Putamen (tissue), 1 donor: ENCODE measurements around the gene RGL1.

Experiments
- DNase-seq: peaks from one replicate; pipeline ENCODE4 v3.0.0-alpha.2; 2016; ENCODE audit warnings: low spot score

The RGL1 gene

DNA sequence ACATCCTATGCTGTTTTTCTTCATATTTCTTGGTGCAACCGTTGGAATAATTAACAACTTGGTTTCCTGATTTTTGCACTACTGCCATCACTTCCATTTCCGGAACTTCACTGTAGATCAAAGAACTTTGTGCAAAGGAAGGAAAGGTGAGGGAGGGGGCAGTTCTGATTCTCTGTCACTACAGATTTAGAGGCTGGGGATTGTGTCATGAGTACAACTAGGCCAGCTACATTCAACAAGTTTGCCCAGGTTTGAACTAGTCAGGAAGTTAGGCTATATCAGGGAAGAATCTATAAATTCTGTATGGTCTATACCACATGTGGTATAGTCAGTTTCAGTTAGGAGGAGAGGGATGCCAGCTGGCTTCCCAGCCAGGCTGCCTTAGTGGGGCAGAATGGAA lies 84.2 kb downstream of the RGL1 start:
- DNase-seq = no peak

DNA sequence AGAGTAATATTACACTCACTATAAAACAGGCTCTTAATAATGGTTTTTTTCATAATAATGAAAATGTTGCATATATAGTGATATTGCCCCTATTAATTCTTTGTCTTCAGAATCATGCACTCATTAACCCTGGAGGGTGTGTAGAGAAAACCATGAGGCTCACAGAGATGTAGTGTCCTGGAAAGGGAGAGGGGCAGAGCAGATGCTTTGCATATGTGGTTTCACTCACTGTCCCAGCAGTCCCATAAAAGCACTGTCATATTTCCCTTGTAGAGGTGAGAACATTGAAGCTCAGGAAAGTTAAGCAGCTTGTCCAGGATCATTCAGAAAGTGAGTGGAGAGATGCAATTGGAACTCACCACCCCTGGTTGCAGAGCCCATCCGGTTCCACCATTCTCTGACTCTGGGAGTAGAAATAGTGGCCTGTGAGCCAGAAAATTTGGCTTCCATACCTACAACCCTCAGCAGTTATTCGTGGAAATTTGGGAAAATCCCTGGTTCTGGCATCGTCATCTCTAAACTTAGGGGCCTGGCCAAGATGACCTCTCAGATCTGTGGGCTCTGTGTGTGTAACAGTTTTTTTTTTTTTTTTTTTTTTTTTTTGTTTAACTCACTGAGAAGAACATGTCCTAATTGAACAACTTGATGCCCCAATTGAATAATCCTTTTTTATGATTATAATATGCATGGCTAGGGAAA lies 86.4 kb downstream of the RGL1 start:
- DNase-seq = no peak

DNA sequence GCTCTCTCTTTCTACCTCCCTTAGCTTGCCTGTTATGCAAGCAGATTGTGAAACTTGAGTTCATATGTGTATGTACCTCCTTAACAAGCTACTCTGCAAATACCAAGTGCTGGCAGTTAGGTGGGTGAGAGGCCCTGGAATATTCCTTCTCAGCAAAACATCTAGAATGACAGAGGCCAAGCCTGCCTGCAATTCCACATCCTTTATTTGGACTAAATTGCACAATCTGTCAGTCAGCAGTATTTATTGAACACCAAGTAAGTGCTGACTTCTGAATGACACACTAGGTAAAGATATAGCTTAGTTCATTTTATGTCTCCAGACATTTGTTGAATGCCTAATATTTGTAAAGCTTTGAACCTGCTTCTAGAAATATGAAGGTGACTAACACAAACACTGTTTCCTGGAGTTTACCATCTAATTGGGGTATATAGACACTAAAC lies 87.5 kb downstream of the RGL1 start:
- DNase-seq = no peak

DNA sequence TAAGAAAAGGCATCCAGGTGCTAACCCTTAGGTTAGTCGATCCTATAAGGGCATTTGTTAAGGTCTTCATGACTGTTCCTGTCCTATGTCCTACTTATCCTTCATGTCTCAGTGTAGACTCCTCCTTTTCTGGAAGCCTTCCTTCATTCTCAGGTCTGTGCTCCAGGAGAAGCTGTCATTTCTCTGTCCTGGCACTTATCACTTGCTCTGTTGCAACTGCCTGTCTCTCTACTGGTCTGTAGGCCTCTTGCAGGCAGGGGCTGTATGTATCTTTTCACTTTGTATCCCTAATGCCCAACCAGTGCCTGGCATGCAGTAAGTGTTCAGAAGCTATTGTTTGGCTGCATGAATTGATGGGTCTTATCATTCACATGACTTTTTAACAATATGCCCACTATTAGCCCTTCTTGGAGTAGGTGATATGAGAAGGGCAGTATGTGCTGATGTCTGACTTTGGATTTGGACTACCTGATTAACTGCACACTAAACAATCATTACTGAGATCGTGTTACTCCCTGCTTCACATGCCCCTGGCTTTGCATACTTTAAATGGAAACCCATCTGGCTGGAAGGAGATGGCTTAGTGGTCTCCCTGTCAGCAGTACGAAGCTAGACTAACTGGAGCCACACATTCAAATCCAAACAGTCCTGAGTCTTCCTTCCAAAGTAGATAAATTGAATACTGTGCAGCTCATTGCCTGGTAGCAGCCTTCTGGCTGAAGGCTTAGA lies 88.8 kb downstream of the RGL1 start:
- no peak for DNase-seq

DNA sequence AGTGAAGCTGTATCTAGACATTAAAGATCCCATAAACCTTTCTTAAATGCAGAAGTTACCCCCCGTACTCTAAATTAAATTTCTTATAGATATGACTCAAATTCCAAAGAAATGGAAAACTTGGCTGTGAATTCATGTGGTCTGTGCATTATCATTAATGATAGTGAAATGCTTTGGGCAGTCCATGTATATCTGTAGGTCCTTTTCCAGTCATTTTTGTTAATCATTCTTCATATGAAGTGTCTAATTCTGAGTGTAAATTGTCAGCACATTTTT lies 89.3 kb downstream of the RGL1 start:
- no peak for DNase-seq

DNA sequence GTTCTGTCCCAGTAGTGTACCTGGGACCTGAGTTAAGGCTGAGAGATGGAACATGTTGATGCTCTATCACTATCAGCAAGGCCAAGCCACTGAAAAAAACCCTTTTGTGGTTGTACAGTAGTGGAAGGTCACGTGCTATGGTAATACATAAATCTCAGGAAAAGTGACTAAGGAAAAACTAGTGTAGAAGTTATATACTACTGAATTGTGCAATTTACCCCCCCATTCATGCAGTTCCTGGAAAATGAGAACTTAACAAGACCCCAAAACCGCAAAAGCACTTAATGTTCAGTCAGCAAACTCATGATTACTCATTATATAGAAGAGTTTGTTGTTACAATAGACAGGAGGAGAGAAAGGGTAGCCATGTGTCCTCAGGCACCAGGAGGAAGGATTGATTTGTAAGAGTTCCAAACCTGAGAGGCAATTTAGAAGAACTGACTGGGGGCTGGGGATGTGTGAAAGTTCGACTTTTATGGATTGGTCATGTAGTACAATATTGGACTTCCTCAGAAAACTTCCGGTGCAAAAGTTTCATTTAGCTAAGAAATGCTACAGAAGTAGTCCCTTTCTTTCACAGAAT lies 91.6 kb downstream of the RGL1 start:
- no peak for DNase-seq

DNA sequence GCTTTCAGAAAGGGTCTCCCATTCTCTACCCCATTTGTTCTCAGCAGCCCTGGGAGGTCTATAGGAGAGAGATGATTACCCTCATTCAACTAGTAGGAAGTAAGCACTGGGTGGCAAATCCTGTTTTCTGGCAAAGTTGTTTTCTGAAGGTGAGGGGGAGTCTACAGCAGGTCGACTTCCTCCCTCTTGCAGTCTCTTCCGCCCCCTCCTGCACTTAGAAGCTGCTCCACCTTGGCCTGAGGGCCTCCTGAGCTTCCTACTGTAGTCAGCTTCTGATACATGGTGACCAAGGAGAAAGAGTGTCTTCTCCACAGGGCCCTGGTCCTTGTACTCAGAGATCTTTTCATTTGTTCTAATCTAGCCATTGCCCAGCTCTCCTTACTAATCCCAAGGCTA lies 93.1 kb downstream of the RGL1 start:
- DNase-seq = no peak

DNA sequence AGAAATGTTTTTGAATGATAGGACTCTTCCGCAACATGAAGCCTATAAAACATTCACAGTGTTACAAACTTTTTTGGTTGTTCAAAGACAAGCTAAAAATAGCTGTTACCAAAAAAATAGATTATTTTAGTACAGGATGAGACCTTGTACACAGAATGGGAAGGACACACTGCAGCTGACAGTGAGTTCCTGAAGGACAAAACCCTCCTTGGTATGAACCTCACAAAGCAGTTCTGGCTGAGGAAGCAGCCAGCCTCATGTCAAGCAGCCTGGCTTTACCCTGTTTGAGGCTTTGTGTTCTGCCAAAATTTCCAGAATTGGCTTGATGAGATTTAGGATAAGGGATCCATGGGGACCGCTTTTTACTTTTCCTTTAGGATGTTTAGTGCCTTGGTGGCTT lies 93.7 kb downstream of the RGL1 start:
- no peak for DNase-seq

DNA sequence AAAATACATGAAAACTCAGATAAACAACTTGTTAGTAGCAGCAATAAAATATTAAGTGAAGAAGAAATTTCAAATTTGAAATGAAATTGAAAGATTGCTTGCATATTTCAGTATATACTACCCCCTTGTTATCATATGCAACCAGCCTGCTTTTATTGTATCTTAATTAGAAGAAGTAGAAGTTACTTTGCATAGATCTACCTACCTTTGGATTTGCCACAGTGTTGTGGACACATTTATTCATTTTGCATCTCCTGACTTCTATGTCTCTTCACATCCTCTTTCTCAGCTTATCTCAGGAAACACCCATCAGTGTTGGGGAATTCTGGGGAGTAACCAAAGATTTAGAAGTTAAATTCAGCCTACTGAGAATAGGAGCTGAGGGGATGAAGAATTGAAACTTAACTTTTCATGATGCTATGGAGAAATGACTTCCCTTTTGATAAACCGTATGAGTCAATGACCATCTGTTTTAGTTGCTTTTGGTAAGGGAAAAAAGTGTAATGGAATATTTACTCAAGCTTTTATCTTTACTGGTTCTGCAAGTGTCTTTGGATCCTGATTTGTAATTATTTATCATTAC lies 96.9 kb downstream of the RGL1 start:
- no peak for DNase-seq

DNA sequence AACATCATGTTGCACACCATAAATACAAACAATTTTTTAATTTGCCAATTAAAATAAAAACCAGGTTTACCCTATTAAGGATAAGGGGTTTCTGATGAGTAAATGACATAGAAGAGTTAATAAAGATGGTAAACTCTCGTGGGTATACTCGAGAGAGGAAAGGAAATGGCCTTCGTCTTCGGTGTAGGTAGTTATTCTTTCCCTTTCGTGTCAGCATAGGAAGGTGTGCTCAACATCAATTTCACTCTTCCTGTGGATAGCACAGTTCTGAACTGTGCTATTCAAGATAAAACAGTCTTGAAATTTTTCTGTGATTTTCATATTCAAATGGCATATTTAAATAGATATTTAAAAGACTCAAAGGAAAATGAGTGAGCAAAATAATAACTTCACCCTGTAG lies 98.2 kb downstream of the RGL1 start:
- DNase-seq = no peak

DNA sequence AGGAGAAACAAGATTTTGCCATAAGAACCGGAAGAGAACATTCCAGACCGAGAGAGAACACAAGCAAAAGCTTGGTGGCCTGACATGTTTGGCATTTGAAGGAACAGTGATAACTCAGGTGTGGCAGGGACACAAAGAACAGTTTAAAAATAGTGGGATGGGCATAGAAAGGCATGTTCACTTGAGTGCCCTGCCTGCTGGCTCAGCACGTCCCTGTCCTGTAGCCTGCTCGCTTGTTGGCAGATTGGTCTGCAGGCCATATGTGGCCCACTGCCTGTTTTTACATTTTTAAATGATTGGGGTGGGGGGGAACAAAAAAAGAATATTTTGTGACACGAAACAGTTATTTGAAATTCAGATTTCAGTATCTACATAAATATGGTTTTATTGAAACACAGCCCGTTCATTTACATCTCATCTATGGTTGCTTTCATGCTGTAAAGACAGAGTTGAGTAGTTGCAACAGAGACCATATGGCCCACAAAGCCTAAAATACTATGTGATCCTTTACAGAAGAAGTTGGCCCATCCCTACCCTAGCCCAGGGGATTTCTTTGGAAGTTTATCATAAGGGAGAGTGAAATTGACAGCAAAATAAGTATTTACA lies 100.7 kb downstream of the RGL1 start:
- no peak for DNase-seq

DNA sequence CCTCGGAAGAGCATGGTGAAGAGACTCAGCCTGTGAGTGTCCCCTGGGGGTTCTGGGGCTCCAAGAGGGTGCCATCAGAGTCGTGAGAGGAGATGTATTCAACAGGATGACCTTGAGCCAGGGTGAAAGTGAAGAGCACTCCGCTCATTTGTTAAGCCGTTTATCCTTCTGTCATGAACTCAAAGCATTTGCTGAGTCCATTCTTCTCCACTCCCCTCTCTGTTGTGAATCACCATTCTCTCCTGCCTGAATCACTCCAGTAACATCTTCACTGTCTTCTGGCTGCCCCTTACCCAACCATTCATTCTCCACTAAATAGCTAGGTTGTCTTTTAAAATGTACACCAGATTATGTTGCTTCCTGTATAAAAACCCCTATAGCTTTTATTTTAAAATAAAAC lies 102.2 kb downstream of the RGL1 start:
- no peak for DNase-seq

DNA sequence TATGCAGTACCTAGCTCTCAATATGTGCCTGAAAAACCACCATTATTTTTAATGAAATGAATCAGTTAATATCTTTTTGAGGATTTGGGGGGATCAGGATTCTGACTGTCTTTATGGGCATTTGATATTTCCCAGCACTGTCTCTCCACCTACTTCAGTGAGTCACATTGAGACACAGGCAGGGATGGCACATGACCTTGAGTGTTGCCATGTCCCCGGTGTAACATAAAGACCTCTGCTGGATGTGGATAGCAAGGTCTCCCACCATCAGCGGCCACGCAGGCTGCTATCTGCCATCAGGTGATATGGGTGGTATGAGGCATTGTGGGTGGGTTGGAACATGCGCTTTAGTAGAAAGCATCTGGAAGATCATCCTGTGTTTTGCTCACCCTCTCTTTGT lies 103.2 kb downstream of the RGL1 start:
- DNase-seq = no peak

DNA sequence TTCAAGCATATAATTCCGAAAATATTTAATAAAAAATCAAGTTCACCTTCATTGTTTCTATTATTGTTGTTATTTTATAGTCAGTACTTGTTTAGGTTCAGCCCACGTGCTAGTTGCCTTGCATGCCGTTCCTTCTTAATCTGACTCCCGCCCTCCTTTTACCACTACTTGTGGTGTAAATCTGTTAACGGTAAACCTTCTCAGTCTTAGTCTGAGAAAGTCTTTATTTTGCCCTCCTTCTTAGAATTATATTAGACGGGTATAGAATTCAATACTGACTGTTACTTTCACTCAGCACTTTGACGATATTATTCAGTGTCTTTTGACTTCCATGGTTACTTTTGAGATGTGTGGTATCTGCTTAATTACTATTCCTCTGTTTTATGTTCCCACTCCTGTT lies 104.8 kb downstream of the RGL1 start:
- DNase-seq = no peak

DNA sequence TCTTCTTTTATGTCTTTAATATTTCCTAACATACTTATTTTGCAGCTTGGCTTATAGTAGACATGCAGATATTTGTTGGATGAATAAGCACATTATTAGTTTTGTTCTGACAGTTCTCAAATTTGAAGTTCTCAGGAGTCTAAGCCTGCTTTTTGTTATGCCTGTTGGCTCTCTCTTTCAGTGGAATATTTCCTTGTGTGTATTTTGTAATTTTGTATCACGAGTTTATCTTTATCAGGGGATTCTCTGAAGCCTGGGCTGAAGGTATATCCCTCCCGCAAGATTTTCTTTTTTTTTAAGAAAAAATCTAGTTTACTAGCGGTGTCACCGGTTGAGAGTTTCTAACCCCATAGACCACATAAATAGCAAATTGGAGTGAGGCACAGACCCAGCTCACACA lies 105.9 kb downstream of the RGL1 start:
- DNase-seq = no peak

DNA sequence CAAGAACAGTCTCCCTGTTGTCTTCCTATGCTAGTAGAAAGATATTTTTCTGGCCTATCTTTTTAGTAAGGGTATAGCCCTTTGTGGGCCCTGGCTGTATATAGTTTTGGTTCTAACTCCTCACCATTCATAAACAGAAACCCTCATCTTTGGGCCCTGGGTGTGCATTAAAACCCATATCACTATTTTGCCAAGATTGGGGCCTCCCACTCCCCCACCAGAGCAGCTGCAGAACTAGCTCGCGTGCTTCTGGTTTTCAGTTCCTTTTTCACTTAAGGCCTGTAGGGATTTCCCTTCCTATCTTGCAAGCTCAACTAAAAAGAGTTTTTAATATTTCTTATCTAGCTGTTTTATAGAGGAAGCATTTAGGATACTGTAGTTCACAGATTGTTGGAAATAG lies 106.4 kb downstream of the RGL1 start:
- DNase-seq = no peak

DNA sequence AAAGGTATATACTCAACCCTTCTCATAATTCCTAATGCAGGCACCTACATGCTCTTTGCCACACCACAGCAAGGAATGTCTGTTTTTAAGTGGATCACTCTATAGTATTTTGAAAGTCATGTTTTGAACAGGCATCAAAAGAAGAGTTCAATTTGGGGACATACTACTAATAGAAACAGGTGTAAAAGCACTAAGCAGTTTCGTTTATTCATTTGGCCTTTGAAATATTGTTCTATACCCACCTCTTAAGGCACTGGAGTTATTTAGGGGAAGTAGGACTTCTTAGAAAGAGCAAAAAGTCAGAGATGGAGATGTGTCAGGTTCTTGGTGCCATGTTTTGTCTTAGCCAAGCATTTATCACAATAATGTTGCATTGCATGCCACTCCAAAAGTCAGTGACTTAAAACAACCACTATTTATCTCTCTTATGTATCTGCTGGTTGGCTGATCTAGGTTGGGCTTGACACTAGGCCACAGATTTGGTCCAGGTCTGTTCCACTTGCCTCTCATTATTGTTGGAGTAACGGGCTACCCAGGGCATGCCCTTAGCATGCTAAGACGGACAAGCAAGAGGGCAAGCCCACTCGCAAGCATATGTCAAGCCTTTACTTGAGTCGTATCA lies 107.5 kb downstream of the RGL1 start:
- DNase-seq = no peak

DNA sequence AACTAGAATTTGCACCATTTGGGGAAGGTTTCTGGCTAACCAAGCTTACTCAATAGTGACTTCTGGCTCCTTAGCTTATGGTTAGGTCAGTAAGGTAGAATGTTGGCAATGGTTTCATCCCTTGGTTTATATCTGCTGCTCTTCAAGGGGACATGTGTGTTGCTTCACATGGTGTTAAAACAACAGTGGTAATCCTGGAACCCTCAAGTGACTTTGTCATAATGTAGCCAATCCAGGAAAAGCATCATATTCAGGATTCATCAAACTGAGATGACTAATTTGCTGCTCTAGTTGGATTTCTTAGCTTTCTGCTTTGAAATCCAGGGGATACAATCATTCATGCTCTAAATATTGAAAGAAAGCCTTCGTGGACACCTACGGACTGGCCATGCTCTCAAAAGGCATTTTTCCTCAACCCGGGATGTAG lies 108.7 kb downstream of the RGL1 start:
- DNase-seq = no peak

DNA sequence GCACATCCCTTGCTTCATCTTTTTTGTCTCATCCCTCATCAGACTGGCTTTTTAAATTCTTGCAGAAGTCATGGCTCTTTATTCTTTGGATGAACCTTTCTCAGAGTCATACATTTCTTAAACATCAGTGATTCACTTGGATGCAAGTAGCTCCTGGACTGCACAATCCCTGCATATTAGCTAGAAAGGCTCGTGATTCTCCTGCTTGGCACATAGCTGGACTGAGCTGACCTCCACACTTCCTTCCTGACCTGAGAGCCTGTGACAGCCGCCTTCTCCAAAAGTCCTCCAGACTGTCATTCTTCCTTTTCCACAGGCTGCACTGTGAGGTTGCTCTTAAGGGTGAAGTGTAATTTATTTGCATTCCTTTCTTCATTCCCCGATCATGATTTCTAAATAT lies 109.4 kb downstream of the RGL1 start:
- no peak for DNase-seq

DNA sequence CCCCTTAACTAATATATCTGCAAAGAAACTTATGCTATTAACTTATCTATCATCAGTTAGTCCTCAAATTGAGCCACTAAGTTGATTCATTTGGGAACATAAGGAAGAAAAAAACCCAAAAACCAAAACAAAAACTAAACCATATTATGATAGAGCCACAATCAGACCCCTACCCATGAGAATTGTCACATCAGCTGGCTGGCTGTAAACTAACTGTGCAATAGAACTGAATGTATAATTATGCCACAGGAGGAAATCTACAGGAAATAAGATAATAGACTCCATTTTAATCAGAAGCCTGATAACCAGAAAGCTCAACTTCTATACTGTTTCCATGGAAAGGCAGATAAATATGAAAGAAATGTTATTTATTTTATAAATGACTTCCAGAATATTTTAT lies 110.0 kb downstream of the RGL1 start:
- DNase-seq = no peak

DNA sequence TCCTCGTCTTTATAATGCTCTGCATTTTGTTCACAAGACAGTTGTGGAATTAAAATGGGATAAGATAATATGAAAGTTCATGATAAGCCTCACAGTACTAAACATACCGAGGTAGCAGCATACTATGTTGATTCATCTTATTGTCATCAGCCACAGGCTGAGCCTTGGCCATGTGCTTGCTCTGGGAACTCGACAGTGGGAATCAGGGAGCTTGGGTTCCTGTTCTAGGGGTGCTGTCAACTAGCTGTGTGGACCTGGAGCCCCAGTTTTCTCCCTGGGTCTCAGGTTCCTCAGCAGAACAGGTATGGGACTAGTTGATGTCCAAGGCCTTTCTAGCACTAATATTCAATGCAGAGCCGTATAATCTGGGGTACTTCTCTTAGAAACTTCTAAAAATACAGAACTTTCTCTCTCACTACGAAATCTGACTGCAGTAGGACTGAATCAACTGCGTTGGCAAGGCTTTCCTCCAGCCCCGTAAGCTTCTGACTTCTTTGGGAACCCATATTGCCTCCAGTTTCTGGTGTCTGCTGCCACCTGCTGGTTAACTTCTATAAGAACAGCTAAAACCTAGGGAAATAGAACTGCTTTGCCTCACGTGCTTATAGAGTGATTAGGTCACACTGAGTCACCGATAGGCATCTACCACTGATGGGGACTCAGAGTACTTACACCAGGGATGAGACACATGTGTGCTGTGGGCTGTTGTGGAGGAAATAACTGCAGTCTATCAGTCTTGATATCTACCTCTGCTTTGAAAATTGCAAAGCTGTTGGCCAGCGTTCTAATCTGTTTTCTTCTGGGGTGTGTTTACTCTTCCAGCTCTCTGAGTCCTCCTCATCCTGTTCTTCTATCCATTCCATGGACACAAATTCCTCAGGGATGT lies 110.9 kb downstream of the RGL1 start:
- peak; percentile 92 for DNase-seq

DNA sequence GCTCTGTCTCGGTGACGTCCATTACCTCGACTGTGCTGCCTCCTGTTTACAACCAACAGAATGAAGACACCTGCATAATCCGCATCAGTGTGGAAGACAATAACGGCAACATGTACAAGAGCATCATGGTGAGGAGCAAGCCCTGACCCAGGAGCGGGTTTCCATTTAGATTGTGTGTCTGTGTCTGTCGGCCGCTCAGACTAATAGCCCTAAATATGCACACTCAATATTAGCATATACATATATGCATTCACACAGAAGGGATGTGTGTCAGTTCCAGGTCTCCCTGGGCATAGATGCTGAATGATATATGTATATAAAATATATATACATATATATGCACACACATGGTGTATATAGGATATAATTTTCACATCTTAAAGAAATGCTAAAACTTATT lies 111.7 kb downstream of the RGL1 start:
- no peak for DNase-seq
